Smooth muscle cell of the pulmonary artery (primary cell): ENCODE data around the gene SFT2D2. TPM values are rescaled to one million over a fixed set of nuclear protein-coding genes. Genes with fewer than 3 reads are reported as not detected.

Source experiments
- total RNA-seq: library from RNA; depleted of rRNA; stranded (reverse); fragments of >200 nt; gene quantifications from 2 replicates; pipeline ENCODE4 v1.2.3, GENCODE V29; 2014

SFT2D2 gene
- total RNA-seq = 41.4 and 47.7 TPM in 2 replicates

GRCh38 chr1:168225476-168226190 is at the start of gene SFT2D2:
Gene SFT2D2, plus strand, starts transcription at chr1:168226004. Its CDS starts 76 bp downstream, at chr1:168226080.

GRCh38 chr1:168178638-168179437 is 47.0 kb upstream of the SFT2D2 start, which contains the start of gene TIPRL:
Gene TIPRL, plus strand, starts transcription at chr1:168178962. Its CDS starts 116 bp downstream, at chr1:168179078.

GRCh38 chr1:168280296-168280927 is 54.6 kb downstream of the SFT2D2 start, which contains the start of gene TBX19:
Gene TBX19, plus strand, starts transcription at chr1:168280877. Its CDS starts 214 bp downstream, at chr1:168281091.

Other genes starting within 250 kb of the SFT2D2 start
- 22.6 and 49.1 TPM in 2 replicates for gene GPR161, start 89.1 kb upstream of the SFT2D2 start, total RNA-seq
- 26.4 and 33.0 TPM in 2 replicates for gene TIPRL, start 47.0 kb upstream of the SFT2D2 start, total RNA-seq
- 1.2 and 1.7 TPM in 2 replicates for gene TBX19, start 54.9 kb downstream of the SFT2D2 start, total RNA-seq